ENCODE measurements around the gene SMYD5.

DNA sequence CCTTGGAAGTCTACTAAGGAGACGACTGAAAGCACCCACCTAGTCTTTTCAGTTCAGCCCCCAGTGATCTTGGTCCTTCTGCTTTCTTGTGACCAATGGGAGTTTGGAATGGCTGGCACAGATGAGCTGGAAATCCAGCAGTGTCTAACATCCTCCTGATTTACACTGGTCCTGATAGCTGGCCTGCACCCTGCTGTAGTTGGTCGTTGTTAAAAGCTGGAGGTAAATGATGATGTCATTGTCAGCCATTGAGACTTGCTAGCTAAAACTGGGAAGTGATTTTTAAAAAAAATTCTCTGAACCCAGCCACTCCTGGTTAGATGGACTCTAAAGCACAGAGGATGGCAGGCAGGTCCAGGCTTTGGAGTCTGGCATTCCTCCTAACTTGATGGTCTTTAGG, 39.4 kb downstream of the SMYD5 start:
- TF ChIP-seq, protein P1, sequence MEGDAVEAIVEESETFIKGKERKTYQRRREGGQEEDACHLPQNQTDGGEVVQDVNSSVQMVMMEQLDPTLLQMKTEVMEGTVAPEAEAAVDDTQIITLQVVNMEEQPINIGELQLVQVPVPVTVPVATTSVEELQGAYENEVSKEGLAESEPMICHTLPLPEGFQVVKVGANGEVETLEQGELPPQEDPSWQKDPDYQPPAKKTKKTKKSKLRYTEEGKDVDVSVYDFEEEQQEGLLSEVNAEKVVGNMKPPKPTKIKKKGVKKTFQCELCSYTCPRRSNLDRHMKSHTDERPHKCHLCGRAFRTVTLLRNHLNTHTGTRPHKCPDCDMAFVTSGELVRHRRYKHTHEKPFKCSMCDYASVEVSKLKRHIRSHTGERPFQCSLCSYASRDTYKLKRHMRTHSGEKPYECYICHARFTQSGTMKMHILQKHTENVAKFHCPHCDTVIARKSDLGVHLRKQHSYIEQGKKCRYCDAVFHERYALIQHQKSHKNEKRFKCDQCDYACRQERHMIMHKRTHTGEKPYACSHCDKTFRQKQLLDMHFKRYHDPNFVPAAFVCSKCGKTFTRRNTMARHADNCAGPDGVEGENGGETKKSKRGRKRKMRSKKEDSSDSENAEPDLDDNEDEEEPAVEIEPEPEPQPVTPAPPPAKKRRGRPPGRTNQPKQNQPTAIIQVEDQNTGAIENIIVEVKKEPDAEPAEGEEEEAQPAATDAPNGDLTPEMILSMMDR (IDR thresholded peaks at IDR 0.05): no peak
- no peak for TF ChIP-seq POLR2A (IDR thresholded peaks at IDR 0.05)
- TF ChIP-seq POLR2AphosphoS5 (IDR thresholded peaks at IDR 0.05): no peak

Data from breast epithelium (tissue), 3 donors.